Activated T-cell treated with anti-CD3 and anti-CD28 coated beads for 1 hour (primary cell): ENCODE data around the gene MTFP1.
"Not testable (repeated sequence)": the region's sequence is repeated elsewhere in the genome, so short reads cannot be mapped to it uniquely, and the experiment has no call there.

Source experiments
- DNase-seq: peaks from one replicate; pipeline ENCODE4 v3.0.0-alpha.2; 2020; ENCODE audit warnings: low read depth

MTFP1 gene

GRCh38 chr22:30402028-30402765 is 23.4 kb upstream of the MTFP1 start:
- DNase-seq: no peak

GRCh38 chr22:30402766-30403104 is 22.8 kb upstream of the MTFP1 start:
- DNase-seq: not testable (repeated sequence)

- DNase-seq: no peak
These were observed 21.3 kb upstream of the MTFP1 start for GRCh38 chr22:30404307-30404706.

- no peak for DNase-seq
These were observed 19.8 kb upstream of the MTFP1 start for GRCh38 chr22:30405731-30406130.

- no peak for DNase-seq
These were observed 19.2 kb upstream of the MTFP1 start for GRCh38 chr22:30406400-30406799.

- DNase-seq: no peak
These were observed 17.0 kb upstream of the MTFP1 start for GRCh38 chr22:30408388-30409102.

GRCh38 chr22:30411780-30412179 is 13.8 kb upstream of the MTFP1 start:
- DNase-seq: no peak

GRCh38 chr22:30413001-30413400 is 12.6 kb upstream of the MTFP1 start:
- DNase-seq: no peak

- no peak for DNase-seq
These were observed 11.6 kb upstream of the MTFP1 start for GRCh38 chr22:30413745-30414524.

GRCh38 chr22:30414525-30415047 is 11.0 kb upstream of the MTFP1 start:
- DNase-seq: no peak

GRCh38 chr22:30416403-30416802 is 9.2 kb upstream of the MTFP1 start:
- DNase-seq: no peak

- no peak for DNase-seq
These were observed 8.7 kb upstream of the MTFP1 start for GRCh38 chr22:30416837-30417236.

- no peak for DNase-seq
These were observed 5.0 kb upstream of the MTFP1 start for GRCh38 chr22:30420347-30421125.

GRCh38 chr22:30421695-30422480 is 3.7 kb upstream of the MTFP1 start:
- no peak for DNase-seq

GRCh38 chr22:30422481-30423300 is 2.9 kb upstream of the MTFP1 start:
- no peak for DNase-seq

- no peak for DNase-seq
These were observed 2.1 kb upstream of the MTFP1 start for GRCh38 chr22:30423301-30423958.

- peak; percentile 97 for DNase-seq
These were observed 1.5 kb upstream of the MTFP1 start for GRCh38 chr22:30423959-30424533.

- DNase-seq: no peak
These were observed 838 bp upstream of the MTFP1 start for GRCh38 chr22:30424534-30425326.

- no peak for DNase-seq
These were observed 297 bp upstream of the MTFP1 start for GRCh38 chr22:30425327-30425615.
